MM.1S (cell line): ENCODE measurements around the gene RPL21.
"Not testable (repeated sequence)": the region's sequence is repeated elsewhere in the genome, so short reads cannot be mapped to it uniquely, and the experiment has no call there.

ENCODE experiments used
- DNase-seq: peaks from one replicate; pipeline ENCODE4 v3.0.0-alpha.2; 2015
- H2AFZ ChIP-seq: fragments of 300-600 bp; sonication (generic); 2 replicates; pipeline ENCODE4 v1.6.0; 2016; ENCODE audit warnings: antibody characterized with exemption, low read length
- H3F3A ChIP-seq: fragments of 300-600 bp; sonication (generic); 2 replicates; pipeline ENCODE4 v1.6.1; 2016; ENCODE audit warnings: mild to moderate bottlenecking, antibody characterized with exemption, low read length, moderate library complexity, mixed read lengths; ENCODE audit not compliant: insufficient read depth
- H3K27ac ChIP-seq: fragments of 300-600 bp; sonication (generic); 2 replicates; pipeline ENCODE4 v1.5.1; 2016; ENCODE audit warnings: mild to moderate bottlenecking, low read length
- H3K27me3 ChIP-seq: fragments of 300-600 bp; sonication (generic); replicated peaks from 2 replicates; pipeline ENCODE4 v1.6.0; 2016; ENCODE audit warnings: low read length; ENCODE audit not compliant: insufficient read depth
- H3K36me3 ChIP-seq: fragments of 300-600 bp; sonication (generic); replicated peaks from 2 replicates; pipeline ENCODE4 v1.6.1; 2016; ENCODE audit warnings: mild to moderate bottlenecking, low read length, mixed read lengths; ENCODE audit not compliant: insufficient read depth
- H3K4me1 ChIP-seq: fragments of 300-600 bp; sonication (generic); 2 replicates; pipeline ENCODE4 v1.6.1; 2016; ENCODE audit warnings: low read length, mixed read lengths
- H3K4me2 ChIP-seq: fragments of 300-600 bp; sonication (generic); 2 replicates; pipeline ENCODE4 v1.6.0; 2016; ENCODE audit warnings: low read depth, low read length
- H3K4me3 ChIP-seq: fragments of 300-600 bp; sonication (generic); 2 replicates; pipeline ENCODE4 v1.5.1; 2016; ENCODE audit warnings: low read length, mixed read lengths
- H3K79me2 ChIP-seq: fragments of 300-600 bp; sonication (generic); 2 replicates; pipeline ENCODE4 v1.6.1; 2016; ENCODE audit warnings: mixed run types, low read length, mixed read lengths
- H3K9ac ChIP-seq: fragments of 300-600 bp; sonication (generic); 2 replicates; pipeline ENCODE4 v1.6.1; 2016; ENCODE audit warnings: low read length, mixed read lengths
- H3K9me2 ChIP-seq: fragments of 300-600 bp; sonication (generic); replicated peaks from 2 replicates; pipeline ENCODE4 v1.6.1; 2016; ENCODE audit warnings: mild to moderate bottlenecking, low read length, mixed read lengths; ENCODE audit not compliant: insufficient read depth
- H3K9me3 ChIP-seq: fragments of 300-600 bp; sonication (generic); replicated peaks from 2 replicates; pipeline ENCODE4 v1.6.1; 2016; ENCODE audit warnings: mild to moderate bottlenecking, low read length, mixed read lengths; ENCODE audit not compliant: insufficient read depth
- H4K20me1 ChIP-seq: fragments of 300-600 bp; sonication (generic); 2 replicates; pipeline ENCODE4 v1.6.1; 2016; ENCODE audit warnings: mild to moderate bottlenecking, low read length, moderate library complexity, mixed read lengths; ENCODE audit not compliant: insufficient read depth
- EZH2 ChIP-seq: fragments of 300-600 bp; sonication (generic); optimal IDR thresholded peaks from 2 replicates; pipeline ENCODE3; 2017; ENCODE audit warnings: low read depth, mild to moderate bottlenecking, antibody characterized with exemption, low read length, mixed read lengths
- EZH2phosphoT487 ChIP-seq: fragments of 300-600 bp; sonication (generic); IDR thresholded peaks from 2 replicates; pipeline ENCODE4 v1.6.1; 2018; ENCODE audit warnings: antibody characterized with exemption, low read length
- TF ChIP-seq, protein P1 (sequence below): fragments of 300-600 bp; sonication (generic); IDR thresholded peaks from 2 replicates; pipeline ENCODE4 v1.5.1; 2016; ENCODE audit warnings: antibody characterized with exemption, low read length, mixed read lengths

Gene RPL21

DNA sequence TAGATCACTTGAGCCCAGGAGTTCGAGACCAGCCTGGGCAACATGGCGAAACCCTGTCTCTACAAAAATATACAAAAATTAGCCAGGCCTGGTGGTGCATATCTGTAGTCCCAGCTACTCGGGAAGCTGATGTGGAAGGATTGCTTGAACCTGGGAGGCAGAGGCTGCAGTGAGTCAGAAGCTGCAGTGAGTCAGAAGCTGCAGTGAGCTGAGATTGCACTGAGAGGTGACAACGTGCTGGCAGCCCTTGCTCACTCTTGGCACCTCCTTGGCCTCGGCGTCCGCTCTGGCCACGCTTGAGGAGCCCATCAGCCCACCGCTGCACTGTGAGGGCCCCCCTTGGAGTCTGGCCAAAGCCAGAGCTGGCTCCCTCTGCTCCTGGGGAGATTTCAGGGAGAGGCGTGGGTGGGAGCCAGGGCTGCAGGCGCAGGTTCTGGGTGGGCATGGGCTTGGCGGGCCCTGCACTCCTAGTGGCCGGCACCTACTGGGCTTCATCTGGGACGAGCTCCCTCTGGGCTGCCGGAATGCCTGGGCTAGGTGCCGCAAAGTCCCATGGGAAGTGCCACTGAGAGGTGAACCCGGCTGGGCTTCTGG, 39.5 kb upstream of the RPL21 start:
- no peak overlapping the region for H3K9ac ChIP-seq
- H3K4me2 ChIP-seq: no peak overlapping the region
- no peaks in the 10 kb centered on the region for H3K4me1 ChIP-seq
- H3K27ac ChIP-seq: no peak overlapping the region
- H3K36me3 ChIP-seq: no peaks in the 10 kb centered on the region
- DNase-seq: no peak
- no peaks in the 10 kb centered on the region for H3K9me2 ChIP-seq
- H4K20me1 ChIP-seq: no peaks in the 10 kb centered on the region
- H3K79me2 ChIP-seq: no peaks in the 10 kb centered on the region
- H3K9me3 ChIP-seq: no peaks in the 10 kb centered on the region
- H3K4me3 ChIP-seq: no peak overlapping the region
- H3K27me3 ChIP-seq: no peaks in the 10 kb centered on the region
- H3F3A ChIP-seq: no peaks in the 10 kb centered on the region
- TF ChIP-seq EZH2 (no peak), EZH2phosphoT487 (no peak)
- TF ChIP-seq, protein P1, sequence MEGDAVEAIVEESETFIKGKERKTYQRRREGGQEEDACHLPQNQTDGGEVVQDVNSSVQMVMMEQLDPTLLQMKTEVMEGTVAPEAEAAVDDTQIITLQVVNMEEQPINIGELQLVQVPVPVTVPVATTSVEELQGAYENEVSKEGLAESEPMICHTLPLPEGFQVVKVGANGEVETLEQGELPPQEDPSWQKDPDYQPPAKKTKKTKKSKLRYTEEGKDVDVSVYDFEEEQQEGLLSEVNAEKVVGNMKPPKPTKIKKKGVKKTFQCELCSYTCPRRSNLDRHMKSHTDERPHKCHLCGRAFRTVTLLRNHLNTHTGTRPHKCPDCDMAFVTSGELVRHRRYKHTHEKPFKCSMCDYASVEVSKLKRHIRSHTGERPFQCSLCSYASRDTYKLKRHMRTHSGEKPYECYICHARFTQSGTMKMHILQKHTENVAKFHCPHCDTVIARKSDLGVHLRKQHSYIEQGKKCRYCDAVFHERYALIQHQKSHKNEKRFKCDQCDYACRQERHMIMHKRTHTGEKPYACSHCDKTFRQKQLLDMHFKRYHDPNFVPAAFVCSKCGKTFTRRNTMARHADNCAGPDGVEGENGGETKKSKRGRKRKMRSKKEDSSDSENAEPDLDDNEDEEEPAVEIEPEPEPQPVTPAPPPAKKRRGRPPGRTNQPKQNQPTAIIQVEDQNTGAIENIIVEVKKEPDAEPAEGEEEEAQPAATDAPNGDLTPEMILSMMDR: no peak
- H2AFZ ChIP-seq: no peak overlapping the region

DNA sequence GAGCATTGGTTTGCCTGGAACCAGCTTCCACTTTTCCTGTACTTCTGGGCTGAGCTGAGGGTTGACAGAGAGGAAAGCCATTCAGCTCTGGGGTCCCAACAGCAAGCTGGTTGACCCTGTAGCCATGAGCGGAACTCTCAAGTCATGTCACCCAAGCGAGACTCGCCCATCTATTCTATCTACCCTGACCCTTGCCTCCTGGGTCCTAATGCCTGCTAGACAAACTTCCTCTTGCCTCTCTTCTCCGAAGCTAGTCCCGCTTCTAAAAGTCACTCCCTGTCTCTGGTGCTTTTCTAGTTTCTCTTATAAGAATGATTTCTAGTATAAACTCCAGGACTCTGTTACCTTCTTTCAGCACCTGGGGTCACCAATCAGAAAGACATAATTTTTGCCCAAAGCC, 38.0 kb upstream of the RPL21 start:
- H3K4me1 ChIP-seq, H3F3A ChIP-seq, H2AFZ ChIP-seq, H3K4me3 ChIP-seq, H3K36me3 ChIP-seq, H3K4me2 ChIP-seq, H3K27ac ChIP-seq, DNase-seq, H3K27me3 ChIP-seq, H3K9me2 ChIP-seq, H3K9me3 ChIP-seq, H3K79me2 ChIP-seq, H4K20me1 ChIP-seq, H3K9ac ChIP-seq: not testable (repeated sequence)

DNA sequence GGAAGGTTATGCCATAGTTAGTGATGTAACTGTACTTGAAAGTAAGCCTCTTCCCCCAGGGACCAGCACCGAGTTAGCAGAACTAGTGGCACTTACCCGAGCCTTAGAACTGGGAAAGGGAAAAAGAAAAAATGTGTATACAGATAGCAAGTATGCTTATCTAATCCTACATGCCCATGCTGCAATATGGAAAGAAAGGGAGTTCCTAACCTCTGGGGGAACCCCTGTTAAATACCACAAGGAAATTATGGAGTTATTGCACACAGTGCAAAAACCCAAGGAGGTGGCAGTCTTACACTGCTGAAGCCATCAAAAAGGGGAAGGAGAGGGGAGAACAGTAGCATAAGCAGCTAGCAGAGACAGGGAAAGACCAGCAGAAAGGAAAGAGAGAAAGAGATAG, 33.6 kb upstream of the RPL21 start:
- not testable (repeated sequence) for H3K9me2 ChIP-seq, H2AFZ ChIP-seq, H3K27ac ChIP-seq, H4K20me1 ChIP-seq, H3K9ac ChIP-seq, H3K9me3 ChIP-seq, H3K4me2 ChIP-seq, H3F3A ChIP-seq, DNase-seq, H3K4me3 ChIP-seq, H3K4me1 ChIP-seq, H3K79me2 ChIP-seq, H3K27me3 ChIP-seq, H3K36me3 ChIP-seq

DNA sequence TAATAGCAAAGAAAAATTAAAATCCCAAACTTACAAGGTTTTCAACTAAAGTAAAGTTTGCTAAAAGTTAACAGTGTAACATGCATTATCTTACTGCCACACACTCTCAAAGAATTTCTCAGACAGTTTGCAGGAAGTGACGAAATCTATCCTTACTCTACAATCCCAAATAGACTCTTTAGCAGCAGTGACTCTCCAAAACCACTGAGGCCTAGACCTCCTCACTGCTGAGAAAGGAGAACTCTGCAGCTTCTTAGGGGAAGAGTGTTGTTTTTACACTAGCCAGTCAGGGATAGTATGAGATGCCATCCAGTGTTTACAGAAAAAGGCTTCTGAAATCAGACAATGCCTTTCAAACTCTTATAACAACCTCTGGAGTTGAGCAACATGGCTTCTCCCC, 32.5 kb upstream of the RPL21 start:
- not testable (repeated sequence) for H4K20me1 ChIP-seq, H3K9ac ChIP-seq, H3K9me3 ChIP-seq, H3K36me3 ChIP-seq, H3K4me2 ChIP-seq, H3K4me1 ChIP-seq, H2AFZ ChIP-seq, H3K27me3 ChIP-seq, H3F3A ChIP-seq, H3K4me3 ChIP-seq, H3K79me2 ChIP-seq, DNase-seq, H3K9me2 ChIP-seq, H3K27ac ChIP-seq

DNA sequence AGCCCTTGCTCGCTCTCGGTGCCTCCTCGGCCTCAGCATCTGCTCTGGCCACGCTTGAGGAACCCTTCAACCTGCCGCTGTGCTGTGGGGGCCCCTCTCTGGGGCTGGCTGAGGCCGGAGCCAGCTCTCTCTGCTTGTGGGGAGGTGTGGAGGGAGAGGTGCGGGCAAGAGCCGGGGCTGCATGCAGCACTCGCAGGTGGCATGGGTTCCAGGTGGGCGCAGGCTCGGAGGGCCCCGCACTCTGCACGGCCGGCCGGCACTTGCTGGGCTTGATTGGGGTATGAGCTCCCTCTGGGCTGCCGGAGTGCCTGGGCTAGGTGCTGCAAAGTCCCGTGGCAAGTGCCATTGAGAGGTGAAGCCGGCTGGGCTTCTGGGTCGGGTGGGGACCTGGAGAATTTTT, 31.7 kb upstream of the RPL21 start:
- TF ChIP-seq EZH2phosphoT487 (no peak), EZH2 (no peak)
- TF ChIP-seq, protein P1: no peak
- Histone ChIP-seq H3K79me2 (no peaks in the 10 kb centered on the region), H3K27me3 (no peaks in the 10 kb centered on the region), H3K36me3 (no peaks in the 10 kb centered on the region), H3K27ac (no peak overlapping the region), H3K4me2 (no peak overlapping the region), H3K9me2 (no peaks in the 10 kb centered on the region), H3K4me1 (no peaks in the 10 kb centered on the region), H3K9me3 (no peaks in the 10 kb centered on the region), H3K4me3 (no peak overlapping the region), H3K9ac (no peak overlapping the region), H2AFZ (no peak overlapping the region), H4K20me1 (no peaks in the 10 kb centered on the region), H3F3A (no peaks in the 10 kb centered on the region)
- DNase-seq: no peak

DNA sequence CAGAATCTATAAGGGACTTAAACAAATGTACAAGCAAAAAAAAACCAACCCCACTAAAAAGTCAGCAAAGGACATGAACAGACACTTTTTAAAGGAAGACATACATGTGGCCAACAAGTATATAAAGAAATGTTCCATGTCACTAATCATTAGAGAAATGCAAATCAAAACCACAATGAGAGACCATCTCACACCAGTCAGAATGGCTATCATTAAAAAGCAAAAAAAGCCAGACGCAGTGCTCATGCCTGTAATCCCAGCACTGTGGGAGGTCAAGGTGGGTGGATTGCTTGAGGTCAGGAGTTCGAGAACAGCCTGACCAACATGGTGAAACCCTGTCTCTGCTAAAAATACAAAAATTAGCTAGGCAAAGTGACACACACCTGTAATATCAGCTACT, 29.3 kb upstream of the RPL21 start:
- H3K79me2 ChIP-seq, H3K4me1 ChIP-seq, DNase-seq, H3K27me3 ChIP-seq, H4K20me1 ChIP-seq, H3K9ac ChIP-seq, H3K4me3 ChIP-seq, H2AFZ ChIP-seq, H3F3A ChIP-seq, H3K9me3 ChIP-seq, H3K4me2 ChIP-seq, H3K9me2 ChIP-seq, H3K36me3 ChIP-seq, H3K27ac ChIP-seq: not testable (repeated sequence)
